Measurements from ENCODE around the gene FPR1.
A peak's percentile ranks its signal among the peaks of the same experiment; 100 is the strongest.
"Not testable (repeated sequence)": the region's sequence is repeated elsewhere in the genome, so short reads cannot be mapped to it uniquely, and the experiment has no call there.

The FPR1 gene

DNA sequence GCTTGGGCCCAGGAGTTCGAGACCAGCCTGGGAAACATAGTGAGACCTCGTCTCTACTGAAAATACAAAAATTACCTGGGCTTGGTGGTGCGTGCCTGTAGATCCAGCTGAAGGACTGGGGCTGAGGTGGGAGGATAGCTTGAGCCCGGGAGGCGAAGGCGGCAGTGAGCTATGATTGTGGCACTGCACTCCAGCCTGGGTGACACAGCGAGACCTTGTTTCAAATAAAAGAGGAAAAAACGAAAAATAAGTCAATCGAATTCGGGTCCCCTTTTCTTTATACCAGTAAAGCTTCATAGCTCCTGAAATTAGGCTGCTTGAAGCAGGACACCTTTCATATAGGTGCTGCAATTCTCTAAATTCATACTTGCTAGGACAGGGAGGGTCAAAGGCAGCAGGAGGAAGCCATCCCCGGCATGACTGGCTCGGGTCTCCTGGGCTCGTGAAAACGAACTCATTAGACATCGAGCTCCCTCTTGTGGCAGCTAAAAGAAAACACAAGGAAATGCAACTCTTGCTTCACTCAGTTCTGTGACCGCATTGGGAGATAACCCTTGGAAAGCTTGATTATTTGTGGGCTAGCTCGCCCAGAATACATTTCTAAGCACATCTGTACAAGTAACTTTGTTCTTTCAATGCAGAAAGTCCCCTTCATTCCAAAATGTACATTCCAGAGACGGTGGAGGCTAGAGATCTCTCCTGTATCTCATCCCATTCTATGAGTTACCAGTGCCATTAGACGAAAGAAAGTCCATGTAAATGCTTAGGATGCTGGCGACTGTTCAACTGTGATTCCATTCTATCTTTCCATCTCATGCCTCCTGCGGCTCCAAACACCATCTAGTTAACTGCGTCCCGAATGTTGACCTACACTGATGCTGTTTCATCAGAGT, 26.1 kb upstream of the FPR1 start:
- Histone ChIP-seq H3K27me3 (ENCODE audit: low read depth, low read length) (no peaks in the 10 kb centered on the region), H3K9me3 (ENCODE audit: control insufficient read depth in 1 of 2, low read length in 2 of 2) (no peaks in the 10 kb centered on the region), H3K4me1 (ENCODE audit: control insufficient read depth in 1 of 2, insufficient read depth in 2 of 2, low read length in 2 of 2) (peaks cover 0 to 3% of the 10 kb centered on the region in 2 donors), H3K27ac (ENCODE audit: low read length) (no peak overlapping the region), H3K4me3 (ENCODE audit: low read depth in 1 of 2, low read length in 2 of 2) (no peak overlapping the region), H3K36me3 (ENCODE audit: control insufficient read depth in 1 of 2, insufficient read depth in 2 of 2, low read length in 2 of 2) (no peaks in the 10 kb centered on the region)

DNA sequence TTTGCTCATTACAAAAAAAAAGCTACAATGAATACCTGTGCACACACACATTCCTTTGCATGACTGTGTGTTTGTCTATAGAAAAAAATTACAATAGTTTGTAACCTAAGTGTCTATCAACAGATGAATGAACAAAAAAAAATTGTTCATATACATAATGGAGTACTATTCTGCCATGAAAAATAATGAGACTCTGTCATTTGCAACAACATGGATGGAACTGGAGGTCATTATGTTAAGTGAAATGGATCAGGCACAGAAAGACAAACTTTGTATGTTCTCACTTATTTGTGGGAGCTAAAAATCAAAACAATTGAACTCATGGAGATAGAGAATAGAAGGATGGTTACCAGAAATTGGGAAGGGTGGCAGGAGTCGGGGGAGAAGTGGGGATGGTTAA, 24.9 kb upstream of the FPR1 start:
- H3K36me3 ChIP-seq (ENCODE audit: control insufficient read depth in 1 of 2, insufficient read depth in 2 of 2, low read length in 2 of 2); H3K4me3 ChIP-seq (ENCODE audit: low read depth in 1 of 2, low read length in 2 of 2); H3K9me3 ChIP-seq (ENCODE audit: control insufficient read depth in 1 of 2, low read length in 2 of 2); H3K27me3 ChIP-seq (ENCODE audit: low read depth, low read length); H3K4me1 ChIP-seq (ENCODE audit: control insufficient read depth in 1 of 2, insufficient read depth in 2 of 2, low read length in 2 of 2); H3K27ac ChIP-seq (ENCODE audit: low read length): not testable (repeated sequence)

DNA sequence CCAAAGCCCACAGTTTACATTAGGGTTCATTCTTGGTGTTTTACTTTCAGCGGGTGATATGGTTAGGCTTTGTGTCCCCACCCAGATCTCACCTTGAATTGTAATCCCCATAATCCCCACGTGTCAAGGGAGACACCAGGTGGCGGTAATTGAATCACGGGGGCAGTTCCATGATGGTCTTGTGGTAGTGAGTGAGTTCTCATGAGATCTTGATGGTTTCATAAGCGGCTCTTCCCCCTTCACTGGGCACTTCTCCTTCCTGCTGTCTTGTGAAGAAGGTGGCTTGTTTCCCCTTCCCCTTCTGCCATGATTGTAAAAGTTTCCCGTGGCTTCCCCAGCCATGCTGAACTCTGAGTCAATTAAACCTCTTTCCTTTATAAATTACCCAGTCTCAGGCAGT, 21.3 kb upstream of the FPR1 start:
- Histone ChIP-seq H3K4me3 (ENCODE audit: low read depth in 1 of 2, low read length in 2 of 2) (no peak overlapping the region), H3K36me3 (ENCODE audit: control insufficient read depth in 1 of 2, insufficient read depth in 2 of 2, low read length in 2 of 2) (no peaks in the 10 kb centered on the region), H3K27me3 (ENCODE audit: low read depth, low read length) (no peaks in the 10 kb centered on the region), H3K9me3 (ENCODE audit: control insufficient read depth in 1 of 2, low read length in 2 of 2) (no peaks in the 10 kb centered on the region), H3K4me1 (ENCODE audit: control insufficient read depth in 1 of 2, insufficient read depth in 2 of 2, low read length in 2 of 2) (peaks cover 0 to 3% of the 10 kb centered on the region in 2 donors), H3K27ac (ENCODE audit: low read length) (no peak overlapping the region)

DNA sequence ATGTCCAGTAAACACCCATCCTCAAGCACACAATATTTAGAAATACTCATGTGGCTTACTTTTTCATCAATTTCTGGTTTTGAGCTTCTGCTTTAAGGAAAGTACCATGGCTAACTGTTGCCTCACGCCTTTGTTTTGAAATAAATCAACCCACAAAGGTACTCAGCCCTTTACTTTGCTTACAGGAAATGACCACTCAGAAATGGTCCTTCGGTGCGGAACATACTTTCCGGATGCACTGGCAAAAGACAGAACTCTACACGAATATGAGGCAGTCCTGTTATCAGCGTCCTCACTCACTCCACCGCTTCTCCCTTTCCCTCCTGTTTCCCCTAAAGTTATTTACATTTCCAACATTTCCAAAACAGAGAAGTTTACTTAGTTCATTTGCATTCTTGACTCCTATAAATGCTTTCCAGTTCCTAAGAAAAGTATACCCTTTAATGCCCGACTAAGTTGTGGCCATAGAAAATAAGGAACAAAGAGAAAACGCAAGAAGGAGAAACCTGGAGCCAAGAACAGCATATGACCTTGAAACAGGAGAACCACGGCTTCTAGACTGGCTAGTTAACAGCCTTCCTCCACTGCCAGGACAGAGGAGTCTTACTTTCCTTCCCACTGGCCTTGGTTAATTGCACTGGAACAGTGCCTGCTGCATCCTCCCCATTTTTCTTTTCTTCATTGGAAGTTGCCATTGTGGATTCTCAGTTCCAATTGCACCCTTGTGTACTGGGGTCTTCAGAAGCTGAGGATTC, 19.9 kb upstream of the FPR1 start:
- Histone ChIP-seq H3K27me3 (ENCODE audit: low read depth, low read length) (no peaks in the 10 kb centered on the region), H3K4me3 (ENCODE audit: low read depth in 1 of 2, low read length in 2 of 2) (no peak overlapping the region), H3K36me3 (ENCODE audit: control insufficient read depth in 1 of 2, insufficient read depth in 2 of 2, low read length in 2 of 2) (no peaks in the 10 kb centered on the region), H3K9me3 (ENCODE audit: control insufficient read depth in 1 of 2, low read length in 2 of 2) (no peaks in the 10 kb centered on the region), H3K4me1 (ENCODE audit: control insufficient read depth in 1 of 2, insufficient read depth in 2 of 2, low read length in 2 of 2) (no peaks in the 10 kb centered on the region), H3K27ac (ENCODE audit: low read length) (no peak overlapping the region)

DNA sequence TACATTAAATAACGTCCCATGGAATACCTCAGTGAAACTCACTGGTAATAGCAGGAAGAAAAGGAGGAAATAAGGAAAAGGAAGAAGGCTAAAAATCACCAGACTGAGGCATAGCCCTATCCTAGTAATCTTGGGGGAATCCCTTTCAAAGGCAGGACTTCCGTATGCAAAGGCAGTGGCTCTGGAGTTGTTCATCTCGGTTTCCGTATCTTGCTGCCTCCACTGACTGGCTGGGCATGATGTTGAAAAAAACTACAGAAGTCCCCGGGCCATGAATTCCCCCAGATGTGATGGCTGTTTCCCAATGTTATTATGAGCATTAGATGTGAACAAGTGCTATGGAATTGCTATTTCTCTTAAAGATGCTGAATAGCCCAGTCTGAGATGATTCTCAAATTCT, 14.8 kb upstream of the FPR1 start:
- no peaks in the 10 kb centered on the region for H3K27me3 ChIP-seq (ENCODE audit: low read depth, low read length)
- H3K4me3 ChIP-seq (ENCODE audit: low read depth in 1 of 2, low read length in 2 of 2), result no peak overlapping the region
- H3K27ac ChIP-seq (ENCODE audit: low read length), result no peak overlapping the region

DNA sequence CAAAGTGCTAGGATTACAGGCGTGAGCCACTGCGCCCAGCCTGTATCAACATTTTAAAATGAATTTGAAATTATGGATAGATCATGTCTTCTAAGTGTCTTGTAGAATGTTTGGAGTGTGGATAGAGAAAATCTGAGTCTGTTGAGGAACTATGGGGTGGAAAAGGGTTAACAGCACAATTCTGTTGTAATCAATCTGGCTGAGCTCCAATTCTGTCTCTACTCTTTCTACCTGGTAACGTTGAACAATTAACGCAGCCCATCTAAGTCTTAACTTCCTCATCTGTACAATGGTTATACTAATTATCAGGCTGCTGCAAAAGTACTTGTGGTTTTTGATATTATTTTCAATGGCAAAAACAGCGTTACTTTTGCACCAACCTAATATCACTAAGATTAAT, 13.4 kb upstream of the FPR1 start:
- Histone ChIP-seq H3K4me3 (ENCODE audit: low read depth in 1 of 2, low read length in 2 of 2) (no peak overlapping the region), H3K27me3 (ENCODE audit: low read depth, low read length) (no peaks in the 10 kb centered on the region), H3K27ac (ENCODE audit: low read length) (no peak overlapping the region), H3K4me1 (ENCODE audit: control insufficient read depth in 1 of 2, insufficient read depth in 2 of 2, low read length in 2 of 2) (no peaks in the 10 kb centered on the region), H3K9me3 (ENCODE audit: control insufficient read depth in 1 of 2, low read length in 2 of 2) (no peaks in the 10 kb centered on the region), H3K36me3 (ENCODE audit: control insufficient read depth in 1 of 2, insufficient read depth in 2 of 2, low read length in 2 of 2) (no peaks in the 10 kb centered on the region)

More for the DNA sequence above, 14.8 kb upstream of the FPR1 start:
- no peaks in the 10 kb centered on the region for H3K36me3 ChIP-seq (ENCODE audit: control insufficient read depth in 1 of 2, insufficient read depth in 2 of 2, low read length in 2 of 2)
- no peaks in the 10 kb centered on the region for H3K9me3 ChIP-seq (ENCODE audit: control insufficient read depth in 1 of 2, low read length in 2 of 2)
- H3K4me1 ChIP-seq (ENCODE audit: control insufficient read depth in 1 of 2, insufficient read depth in 2 of 2, low read length in 2 of 2), result no peaks in the 10 kb centered on the region

DNA sequence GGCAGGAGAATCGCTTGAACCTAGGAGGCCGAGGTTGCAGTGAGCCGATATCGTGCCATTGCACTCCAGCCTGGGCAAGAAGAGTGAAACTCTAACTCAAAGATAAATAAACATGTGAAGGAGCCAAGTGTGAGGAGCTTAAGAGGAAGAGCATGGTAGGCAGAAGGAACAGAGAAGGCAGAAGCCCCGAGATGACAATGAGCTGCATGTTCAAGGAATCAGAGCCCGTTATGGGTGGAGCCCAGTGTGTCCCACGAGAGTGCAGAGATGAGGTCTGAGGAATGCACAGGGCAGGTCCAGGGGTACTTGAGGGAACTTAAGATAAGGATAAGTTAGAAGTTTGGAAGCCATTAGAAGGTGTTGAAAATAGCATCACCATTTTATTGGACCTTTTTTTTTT, 10.0 kb upstream of the FPR1 start:
- Histone ChIP-seq H3K36me3 (ENCODE audit: control insufficient read depth in 1 of 2, insufficient read depth in 2 of 2, low read length in 2 of 2) (no peaks in the 10 kb centered on the region), H3K4me3 (ENCODE audit: low read depth in 1 of 2, low read length in 2 of 2) (no peak overlapping the region), H3K27me3 (ENCODE audit: low read depth, low read length) (no peaks in the 10 kb centered on the region), H3K27ac (ENCODE audit: low read length) (no peak overlapping the region), H3K9me3 (ENCODE audit: control insufficient read depth in 1 of 2, low read length in 2 of 2) (no peaks in the 10 kb centered on the region), H3K4me1 (ENCODE audit: control insufficient read depth in 1 of 2, insufficient read depth in 2 of 2, low read length in 2 of 2) (no peaks in the 10 kb centered on the region)

DNA sequence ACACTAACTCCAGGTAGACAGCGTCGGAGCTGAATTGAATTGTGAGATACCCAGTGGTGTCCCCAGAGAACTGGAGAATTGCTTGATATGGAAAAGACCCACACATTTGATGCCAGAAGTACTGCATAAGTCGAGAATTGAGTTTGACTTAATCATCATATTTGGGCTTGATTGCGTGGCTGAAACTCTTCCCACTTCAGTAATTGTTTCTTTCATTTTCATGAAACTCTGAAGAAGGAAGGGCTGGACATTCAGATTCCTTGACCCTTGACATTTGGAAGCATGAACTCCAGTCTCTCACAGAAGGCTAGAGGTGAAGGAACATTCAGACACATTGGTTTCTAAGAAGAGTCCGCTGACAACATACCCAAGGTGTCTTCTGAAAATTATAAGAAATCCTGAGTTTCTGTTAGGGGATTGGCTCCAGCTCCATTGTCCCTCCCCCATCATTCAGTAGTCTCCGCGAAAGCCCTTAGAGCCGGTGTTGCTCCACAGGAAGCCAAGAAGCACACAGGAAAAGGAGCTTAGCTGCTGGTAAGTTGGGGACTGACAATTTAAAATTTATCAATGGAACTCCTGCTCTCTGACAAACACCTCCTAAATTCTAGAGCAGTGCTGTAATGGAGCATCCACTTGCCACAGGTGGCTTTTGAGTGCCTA, 9.1 kb upstream of the FPR1 start, which contains the start of gene FPR2:
TSS of gene FPR2 (plus strand) at position 484 of the 660 bp plus-strand sequence. CDS start 7,479 bp downstream, outside the sequence.
- H3K36me3 ChIP-seq (ENCODE audit: control insufficient read depth in 1 of 2, insufficient read depth in 2 of 2, low read length in 2 of 2), result no peaks in the 10 kb centered on the region
- no peaks in the 10 kb centered on the region for H3K4me1 ChIP-seq (ENCODE audit: control insufficient read depth in 1 of 2, insufficient read depth in 2 of 2, low read length in 2 of 2)
- no peak within 1 kb of the TSS for H3K27ac ChIP-seq (ENCODE audit: low read length)
- H3K9me3 ChIP-seq (ENCODE audit: control insufficient read depth in 1 of 2, low read length in 2 of 2), result no peaks in the 10 kb centered on the region
- H3K27me3 ChIP-seq (ENCODE audit: low read depth, low read length), result no peaks in the 10 kb centered on the region
- no peak within 1 kb of the TSS for H3K4me3 ChIP-seq (ENCODE audit: low read depth in 1 of 2, low read length in 2 of 2)

DNA sequence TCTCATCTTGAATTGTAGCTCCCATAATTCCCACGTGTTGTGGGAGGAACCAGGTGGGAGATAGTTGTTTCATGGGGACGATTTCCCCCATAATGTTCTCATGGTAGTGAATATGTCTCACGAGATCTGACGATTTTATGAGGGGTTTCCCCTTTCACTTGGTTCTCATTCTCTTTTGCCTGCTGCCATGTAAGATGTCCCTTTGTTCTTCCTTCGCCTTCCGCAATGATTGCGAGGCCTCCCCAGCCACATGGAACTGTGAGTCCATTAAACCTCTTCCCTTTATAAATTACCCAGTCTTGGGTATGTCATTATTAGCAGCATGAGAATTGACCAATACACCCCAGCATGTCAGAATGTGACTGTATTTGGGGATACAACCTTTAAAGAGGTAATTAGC, 3.9 kb upstream of the FPR1 start:
- no peaks in the 10 kb centered on the region for H3K4me1 ChIP-seq (ENCODE audit: control insufficient read depth in 1 of 2, insufficient read depth in 2 of 2, low read length in 2 of 2)
- no peak overlapping the region for H3K4me3 ChIP-seq (ENCODE audit: low read depth in 1 of 2, low read length in 2 of 2)
- no peaks in the 10 kb centered on the region for H3K27me3 ChIP-seq (ENCODE audit: low read depth, low read length)
- no peak overlapping the region for H3K27ac ChIP-seq (ENCODE audit: low read length)
- no peaks in the 10 kb centered on the region for H3K9me3 ChIP-seq (ENCODE audit: control insufficient read depth in 1 of 2, low read length in 2 of 2)
- H3K36me3 ChIP-seq (ENCODE audit: control insufficient read depth in 1 of 2, insufficient read depth in 2 of 2, low read length in 2 of 2), result no peaks in the 10 kb centered on the region

DNA sequence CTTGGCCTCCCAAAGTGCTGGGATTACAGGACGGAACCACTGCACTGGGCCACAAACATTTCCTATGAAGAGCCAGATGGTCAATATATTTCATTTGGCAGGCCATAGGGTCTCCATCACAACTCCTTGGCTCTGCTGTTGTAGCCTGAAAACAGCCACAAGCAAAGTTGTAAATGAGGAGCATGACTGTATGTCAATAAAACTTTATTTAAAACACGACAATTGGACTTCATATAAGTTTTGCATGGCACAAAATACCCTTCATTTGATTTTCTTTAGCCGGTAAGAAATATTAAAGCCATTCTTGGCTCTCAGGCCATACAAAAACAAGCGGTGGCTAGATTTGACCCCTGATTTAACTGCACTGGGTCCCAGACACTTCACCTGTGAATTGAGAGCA, 3.1 kb upstream of the FPR1 start:
- H3K36me3 ChIP-seq (ENCODE audit: control insufficient read depth in 1 of 2, insufficient read depth in 2 of 2, low read length in 2 of 2), result no peaks in the 10 kb centered on the region
- no peaks in the 10 kb centered on the region for H3K27me3 ChIP-seq (ENCODE audit: low read depth, low read length)
- no peaks in the 10 kb centered on the region for H3K4me1 ChIP-seq (ENCODE audit: control insufficient read depth in 1 of 2, insufficient read depth in 2 of 2, low read length in 2 of 2)
- H3K27ac ChIP-seq (ENCODE audit: low read length), result peak overlapping the region; percentile 51
- no peaks in the 10 kb centered on the region for H3K9me3 ChIP-seq (ENCODE audit: control insufficient read depth in 1 of 2, low read length in 2 of 2)
- H3K4me3 ChIP-seq (ENCODE audit: low read depth in 1 of 2, low read length in 2 of 2), result no peak overlapping the region

DNA sequence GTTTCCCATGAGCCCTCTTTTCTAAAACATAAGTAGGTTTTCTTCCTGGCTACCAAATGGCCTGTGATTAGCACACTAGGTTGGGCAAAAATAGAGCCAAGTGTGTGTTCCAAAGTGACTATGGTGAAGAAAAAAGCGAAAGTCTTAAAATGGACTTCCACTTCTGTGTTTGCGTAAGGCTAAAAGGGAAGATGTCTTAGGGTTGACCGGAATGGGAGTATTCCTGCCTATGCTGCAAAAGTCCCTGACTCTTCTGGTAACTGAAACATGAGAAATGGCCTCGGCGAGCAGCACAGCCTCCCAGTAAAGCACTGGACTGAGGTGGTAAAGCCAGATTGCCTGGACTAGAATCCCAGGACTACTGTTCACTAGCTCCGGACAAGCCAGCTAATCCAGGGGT, 2.4 kb upstream of the FPR1 start:
- Histone ChIP-seq H3K36me3 (ENCODE audit: control insufficient read depth in 1 of 2, insufficient read depth in 2 of 2, low read length in 2 of 2) (no peaks in the 10 kb centered on the region), H3K9me3 (ENCODE audit: control insufficient read depth in 1 of 2, low read length in 2 of 2) (no peaks in the 10 kb centered on the region), H3K27me3 (ENCODE audit: low read depth, low read length) (no peaks in the 10 kb centered on the region), H3K27ac (ENCODE audit: low read length) (peak overlapping the region; percentile 51), H3K4me3 (ENCODE audit: low read depth in 1 of 2, low read length in 2 of 2) (no peak overlapping the region), H3K4me1 (ENCODE audit: control insufficient read depth in 1 of 2, insufficient read depth in 2 of 2, low read length in 2 of 2) (no peaks in the 10 kb centered on the region)
